ENCODE measurements around the gene AFF2.

AFF2 gene

GRCh38 chrX:148854306-148854705 is 353.9 kb downstream of the AFF2 start:
- Histone ChIP-seq H3K4me3 (no peak overlapping the region), H3K9me3 (no peaks in the 10 kb centered on the region), H3K27me3 (ENCODE audit: low read depth) (no peaks in the 10 kb centered on the region), H3K36me3 (replicated peaks) (no peaks in the 10 kb centered on the region), H3K4me1 (peaks cover 51% of the 10 kb centered on the region)
- DNase-seq (ENCODE audit: low spot score in 2 of 2) = peak in 1 of 2 experiments; percentile 59
- in situ Hi-C loops (cut with MboI; ENCODE audit: low sequenced_read_pairs) = no loop called here

- Histone ChIP-seq H3K4me3 (no peak overlapping the region), H3K9me3 (no peaks in the 10 kb centered on the region), H3K36me3 (replicated peaks) (no peaks in the 10 kb centered on the region), H3K4me1 (peaks cover 72% of the 10 kb centered on the region), H3K27me3 (ENCODE audit: low read depth) (no peaks in the 10 kb centered on the region)
- DNase-seq (ENCODE audit: low spot score in 2 of 2) = peak in 1 of 2 experiments; percentile 22
- in situ Hi-C loops (cut with MboI; ENCODE audit: low sequenced_read_pairs) = no loop called here
Measured at GRCh38 chrX:148856505-148856904, 356.1 kb downstream of the AFF2 start.

DNA sequence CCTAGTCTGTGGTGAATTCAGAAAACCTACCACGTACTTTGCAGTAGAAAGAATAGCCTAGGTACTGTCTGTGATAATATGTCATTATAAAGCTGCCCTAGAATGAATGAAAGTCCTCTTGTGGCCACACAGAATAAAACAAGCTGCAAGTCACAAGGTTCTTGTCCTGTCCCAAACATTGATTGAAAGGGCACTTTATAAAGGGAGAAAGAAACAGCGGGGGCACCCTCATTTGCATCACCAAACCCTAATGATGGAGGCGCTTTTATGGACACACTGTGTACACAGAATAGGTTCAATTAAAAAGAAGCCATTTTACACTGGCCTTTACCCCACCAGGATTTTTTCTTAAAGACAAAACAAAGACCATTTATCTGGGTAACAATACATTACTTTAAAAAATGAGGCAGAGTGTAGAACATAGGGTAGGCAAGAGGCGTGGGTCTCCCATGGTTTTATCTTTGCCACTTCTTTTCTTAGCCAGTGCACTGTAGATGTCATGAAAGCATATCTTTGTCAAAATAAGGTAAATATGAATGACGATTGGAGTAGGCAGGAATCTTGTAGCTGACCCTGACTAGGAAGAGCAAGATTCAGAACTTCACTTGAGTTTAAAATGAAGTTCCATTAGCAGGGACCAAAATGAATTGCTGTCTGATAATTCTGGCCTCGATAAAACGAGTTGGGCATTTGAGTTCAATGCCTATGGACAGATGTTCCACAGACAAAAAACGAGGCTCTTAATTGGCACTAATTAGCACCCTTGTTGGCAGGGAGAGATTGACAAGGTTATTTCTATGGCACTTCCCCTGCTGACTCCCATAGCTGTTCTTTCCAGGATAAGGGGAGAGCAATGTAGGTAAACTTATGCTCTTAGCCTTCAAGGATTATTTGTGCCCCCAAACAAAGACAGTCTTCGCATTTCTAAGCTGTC is 365.1 kb downstream of the AFF2 start:
- Histone ChIP-seq H3K36me3 (replicated peaks) (no peaks in the 10 kb centered on the region), H3K9me3 (no peaks in the 10 kb centered on the region), H3K4me3 (no peak overlapping the region), H3K27me3 (ENCODE audit: low read depth) (no peaks in the 10 kb centered on the region), H3K4me1 (peaks cover 59% of the 10 kb centered on the region)
- in situ Hi-C loops (cut with MboI; ENCODE audit: low sequenced_read_pairs) = no loop called here
- DNase-seq (ENCODE audit: low spot score in 2 of 2) = peak; percentile 82 to 98

DNA sequence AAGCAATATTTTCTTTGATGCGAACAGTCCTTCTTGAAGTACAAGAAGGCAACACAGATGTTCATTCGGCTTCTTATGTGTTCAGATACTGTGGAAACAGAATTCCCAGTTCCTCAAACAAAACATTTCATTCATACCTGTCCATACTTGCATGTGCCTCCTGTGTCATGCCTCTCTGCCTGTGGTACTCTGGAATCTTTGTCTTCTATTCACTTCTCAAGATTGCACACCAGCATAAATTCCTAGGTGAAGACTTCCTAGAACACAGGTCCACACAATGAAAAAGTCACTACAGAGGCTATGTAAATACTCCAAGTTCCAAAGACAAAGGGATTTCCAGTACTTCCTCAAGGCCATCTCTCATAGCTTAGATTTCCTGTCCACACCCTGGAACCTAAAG is 367.2 kb downstream of the AFF2 start:
- in situ Hi-C loops (cut with MboI; ENCODE audit: low sequenced_read_pairs) = no loop called here
- Histone ChIP-seq H3K4me1 (peaks cover 44% of the 10 kb centered on the region), H3K9me3 (no peaks in the 10 kb centered on the region), H3K27me3 (ENCODE audit: low read depth) (no peaks in the 10 kb centered on the region), H3K4me3 (no peak overlapping the region), H3K36me3 (replicated peaks) (no peaks in the 10 kb centered on the region)
- DNase-seq (ENCODE audit: low spot score in 2 of 2) = no peak

- peaks cover 8% of the 10 kb centered on the region for H3K4me1 ChIP-seq
- H3K4me3 ChIP-seq = no peak overlapping the region
- no peaks in the 10 kb centered on the region for H3K36me3 ChIP-seq (replicated peaks)
- H3K9me3 ChIP-seq = no peaks in the 10 kb centered on the region
- in situ Hi-C loops (cut with MboI; ENCODE audit: low sequenced_read_pairs) = no loop called here
- no peak for DNase-seq (ENCODE audit: low spot score in 2 of 2)
- no peaks in the 10 kb centered on the region for H3K27me3 ChIP-seq (ENCODE audit: low read depth)
Measured at GRCh38 chrX:148871422-148872160, 371.2 kb downstream of the AFF2 start.

GRCh38 chrX:148872161-148872535 is 371.7 kb downstream of the AFF2 start:
- H3K27me3 ChIP-seq (ENCODE audit: low read depth) = no peaks in the 10 kb centered on the region
- peaks cover 5% of the 10 kb centered on the region for H3K4me1 ChIP-seq
- H3K36me3 ChIP-seq (replicated peaks) = no peaks in the 10 kb centered on the region
- no peaks in the 10 kb centered on the region for H3K9me3 ChIP-seq
- H3K4me3 ChIP-seq = no peak overlapping the region
- no peak for DNase-seq (ENCODE audit: low spot score in 2 of 2)
- in situ Hi-C loops (cut with MboI; ENCODE audit: low sequenced_read_pairs) = no loop called here

GRCh38 chrX:148872881-148873280 is 372.5 kb downstream of the AFF2 start:
- no peak for DNase-seq (ENCODE audit: low spot score in 2 of 2)
- H3K4me3 ChIP-seq = no peak overlapping the region
- peaks cover 5% of the 10 kb centered on the region for H3K4me1 ChIP-seq
- in situ Hi-C loops (cut with MboI; ENCODE audit: low sequenced_read_pairs) = no loop called here
- H3K27me3 ChIP-seq (ENCODE audit: low read depth) = no peaks in the 10 kb centered on the region
- no peaks in the 10 kb centered on the region for H3K36me3 ChIP-seq (replicated peaks)
- H3K9me3 ChIP-seq = no peaks in the 10 kb centered on the region

DNA sequence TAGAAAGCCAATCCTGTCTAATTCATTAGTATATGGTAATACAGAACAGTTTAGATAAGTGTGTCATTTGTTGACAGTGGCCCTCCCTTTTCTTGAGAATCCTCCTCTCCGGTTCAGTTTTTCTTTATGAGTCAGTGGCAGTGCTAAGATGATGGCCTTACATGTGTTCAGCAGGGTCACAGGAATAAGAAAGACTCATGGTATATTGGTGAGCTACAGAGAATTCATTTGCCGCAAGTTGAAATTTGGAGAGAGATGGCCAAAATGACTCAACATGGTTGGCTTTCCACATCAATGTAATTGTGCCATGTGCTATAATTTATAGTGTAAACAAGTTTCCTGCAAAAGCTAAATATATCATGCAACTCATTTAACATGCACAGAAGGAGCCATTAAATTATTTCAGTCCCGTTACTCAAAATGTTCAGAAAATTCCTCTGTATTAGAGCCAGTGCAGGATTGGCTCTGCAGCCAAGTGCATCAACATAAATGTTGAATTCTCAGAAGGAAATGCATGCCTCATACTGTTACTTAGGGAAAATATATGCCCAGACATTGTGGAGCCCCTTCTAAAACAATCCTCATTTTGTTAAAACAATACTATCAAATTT is 374.3 kb downstream of the AFF2 start:
- peaks cover 5% of the 10 kb centered on the region for H3K4me1 ChIP-seq
- no peaks in the 10 kb centered on the region for H3K36me3 ChIP-seq (replicated peaks)
- in situ Hi-C loops (cut with MboI; ENCODE audit: low sequenced_read_pairs) = no loop called here
- no peaks in the 10 kb centered on the region for H3K27me3 ChIP-seq (ENCODE audit: low read depth)
- no peak for DNase-seq (ENCODE audit: low spot score in 2 of 2)
- H3K9me3 ChIP-seq = no peaks in the 10 kb centered on the region
- no peak overlapping the region for H3K4me3 ChIP-seq

DNA sequence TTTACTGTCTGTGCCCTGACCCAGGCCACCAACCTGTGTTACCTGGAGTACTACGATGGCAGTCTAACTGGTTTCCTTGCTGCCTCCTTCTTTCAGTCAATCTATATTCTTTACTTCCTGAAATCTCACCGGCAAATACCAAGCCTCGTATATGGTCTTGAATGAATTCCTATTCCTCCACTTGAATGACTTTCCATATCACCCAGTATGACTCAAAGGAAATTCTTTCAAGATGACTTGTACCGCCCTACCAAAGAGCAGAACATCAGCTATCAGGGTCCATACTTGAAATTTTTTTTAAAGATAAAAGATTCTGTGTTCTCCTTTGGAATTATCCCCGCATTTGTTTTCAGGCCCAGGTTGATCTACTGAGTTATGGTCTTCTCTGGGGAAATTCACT is 378.0 kb downstream of the AFF2 start:
- no peaks in the 10 kb centered on the region for H3K36me3 ChIP-seq (replicated peaks)
- no peaks in the 10 kb centered on the region for H3K4me1 ChIP-seq
- no peaks in the 10 kb centered on the region for H3K27me3 ChIP-seq (ENCODE audit: low read depth)
- H3K9me3 ChIP-seq = no peaks in the 10 kb centered on the region
- in situ Hi-C loops (cut with MboI; ENCODE audit: low sequenced_read_pairs) = no loop called here
- DNase-seq (ENCODE audit: low spot score in 2 of 2) = no peak
- H3K4me3 ChIP-seq = no peak overlapping the region

DNA sequence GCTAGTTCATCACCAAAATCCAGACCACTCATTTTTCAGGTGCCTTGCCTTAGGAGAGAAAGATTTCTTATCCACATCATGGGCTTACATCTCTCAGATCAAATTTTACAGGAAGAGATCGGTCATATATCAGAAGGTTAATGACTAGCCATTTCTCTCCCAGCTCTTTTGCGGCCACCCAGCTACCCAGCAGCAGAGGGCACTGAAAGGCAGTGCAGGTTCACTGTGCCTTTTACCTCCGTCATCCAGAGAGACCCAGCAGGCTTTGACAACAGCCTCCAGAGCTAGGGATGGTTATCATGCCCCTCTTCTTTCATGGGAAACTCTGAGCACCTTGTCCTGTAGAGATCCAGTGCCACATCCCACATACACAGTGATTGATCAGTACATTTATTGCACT is 384.8 kb downstream of the AFF2 start:
- Histone ChIP-seq H3K36me3 (replicated peaks) (no peaks in the 10 kb centered on the region), H3K27me3 (ENCODE audit: low read depth) (no peaks in the 10 kb centered on the region), H3K4me3 (no peak overlapping the region), H3K9me3 (no peaks in the 10 kb centered on the region), H3K4me1 (no peaks in the 10 kb centered on the region)
- in situ Hi-C loops (cut with MboI; ENCODE audit: low sequenced_read_pairs) = no loop called here
- DNase-seq (ENCODE audit: low spot score in 2 of 2) = no peak

GRCh38 chrX:148893395-148893794 is 393.0 kb downstream of the AFF2 start:
- Histone ChIP-seq H3K4me1 (no peaks in the 10 kb centered on the region), H3K27me3 (ENCODE audit: low read depth) (no peaks in the 10 kb centered on the region), H3K4me3 (no peak overlapping the region), H3K9me3 (no peaks in the 10 kb centered on the region), H3K36me3 (replicated peaks) (no peaks in the 10 kb centered on the region)
- in situ Hi-C loops (cut with MboI; ENCODE audit: low sequenced_read_pairs) = no loop called here
- no peak for DNase-seq (ENCODE audit: low spot score in 2 of 2)

DNA sequence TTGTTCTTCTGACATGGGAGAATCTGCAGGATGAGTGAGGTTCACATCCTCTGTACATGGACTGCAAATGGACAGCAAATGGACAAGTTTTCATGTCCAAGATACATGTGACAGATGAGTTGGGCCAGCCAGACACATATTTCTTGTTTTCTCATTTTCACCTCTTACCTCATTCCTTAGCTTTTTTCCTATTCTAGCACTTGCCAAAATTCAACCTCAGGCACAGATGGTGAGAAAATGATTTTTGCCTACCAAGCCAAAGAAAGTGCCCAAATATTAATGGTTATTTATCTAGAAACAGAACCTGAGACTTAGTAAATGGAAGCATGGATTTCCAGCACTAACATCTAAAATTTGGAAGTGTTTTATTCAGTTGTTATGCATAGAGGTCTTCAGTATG is 402.2 kb downstream of the AFF2 start:
- in situ Hi-C loops (cut with MboI; ENCODE audit: low sequenced_read_pairs) = no loop called here
- H3K4me1 ChIP-seq = peaks cover 7% of the 10 kb centered on the region; the same call in 1 of the 2 replicates
- no peaks in the 10 kb centered on the region for H3K27me3 ChIP-seq (ENCODE audit: low read depth)
- DNase-seq (ENCODE audit: low spot score in 2 of 2) = no peak
- H3K4me3 ChIP-seq = no peak overlapping the region
- H3K9me3 ChIP-seq = no peaks in the 10 kb centered on the region
- no peaks in the 10 kb centered on the region for H3K36me3 ChIP-seq (replicated peaks)

- peaks cover 7% of the 10 kb centered on the region; the same call in 1 of the 2 replicates for H3K4me1 ChIP-seq
- no peak for DNase-seq (ENCODE audit: low spot score in 2 of 2)
- H3K27me3 ChIP-seq (ENCODE audit: low read depth) = no peaks in the 10 kb centered on the region
- no peak overlapping the region for H3K4me3 ChIP-seq
- H3K9me3 ChIP-seq = no peaks in the 10 kb centered on the region
- no peaks in the 10 kb centered on the region for H3K36me3 ChIP-seq (replicated peaks)
- in situ Hi-C loops (cut with MboI; ENCODE audit: low sequenced_read_pairs) = no loop called here
Measured at GRCh38 chrX:148903176-148903575, 402.8 kb downstream of the AFF2 start.
